ENCODE results near the gene GNG13.

GRCh38 chr16:749010-749409, 51.5 kb downstream of the GNG13 start:
- TF ChIP-seq CTCF (conservative IDR thresholded peaks at IDR 0.05; ENCODE audit: low read depth, low read length) (no peak), MAFK (IDR thresholded peaks at IDR 0.05; ENCODE audit: low read depth, low read length) (no peak), CHD1 (IDR thresholded peaks at IDR 0.05; ENCODE audit: low read depth, low read length) (no peak), POLR2A (IDR thresholded peaks at IDR 0.05; ENCODE audit: low read depth, low read length) (no peak), BHLHE40 (IDR thresholded peaks at IDR 0.05; ENCODE audit: low read depth, low read length) (no peak)

Data from IMR-90 (cell line).